ENCODE data around the gene OGDH.

DNA sequence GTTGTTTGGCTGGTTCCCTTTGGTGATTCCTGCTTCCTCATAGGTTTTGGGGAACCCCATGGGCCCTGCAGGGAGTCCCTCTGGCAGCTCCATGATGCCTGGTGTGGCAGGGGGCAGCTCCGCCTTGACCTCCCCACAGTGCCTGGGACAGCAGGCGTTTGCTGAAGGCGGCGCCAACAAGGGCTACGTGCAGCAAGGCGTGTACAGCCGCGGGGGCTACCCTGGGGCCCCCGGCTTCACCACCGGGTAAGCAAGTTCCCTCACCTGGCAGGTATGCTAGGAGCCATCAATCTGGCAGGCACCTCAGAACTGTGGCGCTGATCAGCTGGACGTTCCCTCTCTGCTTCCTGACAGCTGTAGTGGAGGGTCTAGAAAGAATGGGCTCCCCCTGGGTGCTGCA is 150.5 kb downstream of the OGDH start:
- no peak for TF ChIP-seq CTCF (conservative IDR thresholded peaks at IDR 0.05; ENCODE audit: low read depth, low read length)
- TF ChIP-seq POLR2A (IDR thresholded peaks at IDR 0.05; ENCODE audit: low read depth, low read length): no peak
- TF ChIP-seq RCOR1 (IDR thresholded peaks at IDR 0.05; ENCODE audit: insufficient replicate concordance, low read length): no peak
- TF ChIP-seq RAD21 (IDR thresholded peaks at IDR 0.05; ENCODE audit: low read length): no peak
- TF ChIP-seq, protein P1, sequence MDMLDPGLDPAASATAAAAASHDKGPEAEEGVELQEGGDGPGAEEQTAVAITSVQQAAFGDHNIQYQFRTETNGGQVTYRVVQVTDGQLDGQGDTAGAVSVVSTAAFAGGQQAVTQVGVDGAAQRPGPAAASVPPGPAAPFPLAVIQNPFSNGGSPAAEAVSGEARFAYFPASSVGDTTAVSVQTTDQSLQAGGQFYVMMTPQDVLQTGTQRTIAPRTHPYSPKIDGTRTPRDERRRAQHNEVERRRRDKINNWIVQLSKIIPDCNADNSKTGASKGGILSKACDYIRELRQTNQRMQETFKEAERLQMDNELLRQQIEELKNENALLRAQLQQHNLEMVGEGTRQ (IDR thresholded peaks at IDR 0.05; ENCODE audit: low read depth, low read length): no peak

All from IMR-90 (cell line).